ENCODE data around the gene SCAF8. TPM values are rescaled to one million over a fixed set of nuclear protein-coding genes. Genes with fewer than 3 reads are reported as not detected.

Gene SCAF8
- total RNA-seq, 1 donor from 2014 or later: 62.7 TPM

DNA sequence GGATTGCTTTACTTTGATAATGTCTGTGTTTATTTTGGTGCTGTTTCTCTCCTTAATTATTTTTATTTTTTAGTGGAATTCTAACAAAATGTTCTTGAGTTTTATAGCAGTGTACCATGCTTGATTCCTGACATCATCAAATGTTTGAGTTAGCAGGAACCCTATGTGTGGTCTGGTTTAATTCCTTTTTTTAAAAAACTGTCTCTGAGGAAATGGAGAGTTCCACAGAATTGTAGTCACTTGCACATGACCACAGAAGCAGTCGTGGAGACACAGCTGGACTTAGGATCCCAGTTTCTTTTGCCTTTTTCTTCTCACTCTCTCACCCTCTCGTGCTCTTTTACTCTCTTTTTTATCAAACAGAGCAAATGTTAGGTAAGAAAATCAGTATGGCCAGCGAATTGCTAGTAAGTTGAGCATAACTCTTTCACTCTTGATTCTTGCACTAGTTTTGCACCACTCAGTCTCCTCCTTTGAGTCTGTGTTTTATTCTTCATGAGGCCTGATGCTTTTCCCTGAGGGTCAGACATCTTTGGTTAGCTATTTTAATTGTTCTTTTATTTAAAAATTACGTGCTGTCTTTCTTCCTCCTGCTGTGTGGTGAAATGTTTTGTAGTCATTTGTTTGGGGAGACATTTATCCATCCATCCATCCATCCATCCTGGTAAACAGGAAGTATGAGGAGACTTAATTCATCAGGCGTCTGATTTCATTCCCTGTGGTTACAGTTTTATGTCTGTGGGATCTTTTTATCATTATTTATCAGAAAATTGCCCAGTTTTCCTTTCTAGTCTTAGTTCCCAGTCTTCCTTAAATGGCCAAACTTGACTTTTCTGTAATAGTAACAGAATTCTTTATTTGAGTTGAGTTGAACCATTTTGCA lies 83.0 kb downstream of the SCAF8 start:
- DNase-seq (ENCODE audit: low spot score): no peak
- intact Hi-C loops (cut with DNase I): no loop called here

- no peak for DNase-seq (ENCODE audit: low spot score)
- intact Hi-C loops (cut with DNase I): no loop called here
These were observed 87.9 kb downstream of the SCAF8 start for GRCh38 chr6:154821099-154821498.

DNA sequence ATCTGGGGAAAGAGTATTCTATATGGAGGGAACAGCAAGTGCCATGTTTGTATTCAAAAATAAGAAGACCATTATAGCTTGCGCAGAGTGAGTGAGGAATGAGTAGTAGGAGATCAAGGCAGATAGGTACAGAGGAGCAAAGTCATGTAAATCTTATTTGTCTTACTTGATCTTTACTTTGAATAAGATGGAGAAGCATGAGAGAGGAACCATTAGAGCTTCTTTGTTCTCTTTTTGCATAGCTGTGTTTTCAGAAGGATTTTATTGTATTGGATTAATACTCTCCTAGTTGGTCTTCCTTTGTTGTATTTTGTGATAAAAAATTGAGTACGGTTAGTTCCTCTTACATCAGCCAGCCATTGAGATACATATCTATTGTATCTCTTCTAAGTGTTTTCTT lies 88.4 kb downstream of the SCAF8 start:
- intact Hi-C loops (cut with DNase I): no loop called here
- DNase-seq (ENCODE audit: low spot score): no peak

- no peak for DNase-seq (ENCODE audit: low spot score)
- intact Hi-C loops (cut with DNase I): no loop called here
These were observed 89.8 kb downstream of the SCAF8 start for GRCh38 chr6:154822947-154823558.

DNA sequence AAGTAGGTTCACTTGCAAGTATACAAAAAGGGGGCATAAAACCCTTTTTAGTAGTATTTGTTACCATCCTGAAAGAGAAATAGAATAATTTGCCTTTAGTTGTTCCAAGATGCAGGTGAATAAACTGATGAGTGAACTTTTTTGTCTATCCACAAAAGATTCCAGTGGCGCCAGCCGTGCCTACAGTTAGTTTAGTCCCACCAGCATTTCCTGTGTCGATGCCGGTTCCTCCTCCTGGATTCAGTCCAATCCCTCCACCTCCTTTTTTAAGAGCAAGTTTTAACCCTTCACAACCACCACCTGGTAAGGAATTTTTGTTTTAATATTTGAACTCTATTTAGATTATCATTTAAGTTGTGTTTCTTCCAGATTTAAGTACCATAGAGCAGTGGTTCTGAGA lies 90.9 kb downstream of the SCAF8 start:
- no peak for DNase-seq (ENCODE audit: low spot score)
- intact Hi-C loops (cut with DNase I): no loop called here

DNA sequence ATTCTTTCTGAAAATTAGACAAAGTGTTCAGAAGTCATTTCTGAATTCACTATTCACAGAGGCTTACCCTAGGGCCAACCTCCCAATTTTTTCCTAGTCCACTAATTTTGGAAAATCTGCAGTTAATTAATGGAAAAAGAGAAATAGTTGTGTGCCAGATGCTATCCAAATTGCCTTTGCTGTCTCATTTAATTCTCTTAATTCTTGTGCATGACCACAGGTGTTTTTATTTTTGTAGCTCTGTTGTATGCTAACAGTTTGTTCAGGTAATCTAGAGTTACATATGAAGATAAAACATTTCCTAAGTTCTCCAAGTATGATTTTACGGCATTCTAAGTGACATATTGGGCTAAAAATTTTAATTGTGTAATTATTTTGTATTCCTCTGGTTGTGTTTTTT lies 96.8 kb downstream of the SCAF8 start:
- DNase-seq (ENCODE audit: low spot score): no peak

DNA sequence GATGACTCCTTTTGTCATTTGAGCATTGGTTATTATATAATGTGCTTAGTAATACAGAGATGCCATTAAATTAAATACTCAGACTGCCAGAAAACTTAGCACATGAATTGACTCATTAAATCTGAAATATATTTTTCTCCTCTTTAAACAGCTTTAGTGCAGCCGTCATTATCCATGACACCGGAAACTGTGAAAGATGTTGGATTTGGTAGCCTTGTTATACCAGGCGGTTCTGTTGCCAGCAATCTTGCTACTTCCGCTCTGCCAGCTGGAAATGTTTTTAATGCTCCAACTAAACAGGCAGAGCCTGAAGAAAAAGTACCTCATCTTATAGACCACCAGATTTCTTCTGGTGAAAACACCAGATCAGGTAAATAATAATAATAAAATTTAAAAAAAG lies 97.6 kb downstream of the SCAF8 start:
- DNase-seq (ENCODE audit: low spot score): no peak
- intact Hi-C loops (cut with DNase I): no loop called here

More for the DNA sequence above, 96.8 kb downstream of the SCAF8 start:
- intact Hi-C loops (cut with DNase I): no loop called here

- intact Hi-C loops (cut with DNase I): no loop called here
- no peak for DNase-seq (ENCODE audit: low spot score)
These were observed 102.1 kb downstream of the SCAF8 start for GRCh38 chr6:154835307-154835706.

DNA sequence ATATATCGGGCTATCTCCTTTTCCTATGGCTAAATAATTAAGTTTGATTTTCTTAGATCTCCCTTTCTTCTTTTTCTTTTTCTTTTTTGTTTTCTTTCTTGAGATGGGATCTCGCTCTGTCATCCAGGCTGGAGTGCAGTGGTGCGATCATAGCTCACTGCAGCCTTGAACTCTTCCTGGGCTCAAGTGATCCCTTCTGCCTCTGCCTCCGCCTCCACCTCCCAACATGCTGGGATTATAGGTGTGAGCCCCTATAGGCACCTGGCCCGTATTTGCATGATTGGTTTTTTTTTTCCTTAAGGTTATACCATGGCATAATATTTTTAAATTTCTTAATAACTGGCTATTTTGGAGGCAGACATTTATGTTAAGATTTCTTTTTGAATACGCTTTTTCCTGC lies 106.3 kb downstream of the SCAF8 start:
- no peak for DNase-seq (ENCODE audit: low spot score)
- intact Hi-C loops (cut with DNase I): no loop called here

DNA sequence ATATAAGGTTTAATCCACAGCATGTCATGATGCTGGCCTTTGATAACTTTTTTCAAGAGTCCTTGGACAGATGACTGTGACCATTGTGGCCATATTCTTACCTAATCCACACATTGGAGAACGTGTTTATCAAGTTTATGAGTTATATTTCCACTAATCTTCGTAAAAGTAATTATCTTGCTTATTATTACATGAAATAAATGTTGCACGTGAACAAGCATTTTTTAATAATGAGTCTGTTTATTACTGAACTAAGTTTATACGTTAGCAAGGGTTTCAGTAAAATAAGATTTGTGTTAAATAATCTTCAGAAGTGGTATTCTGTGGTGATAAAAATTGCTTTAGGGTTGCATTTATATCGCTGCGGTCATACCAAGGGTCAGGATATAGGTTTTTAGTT lies 107.1 kb downstream of the SCAF8 start:
- intact Hi-C loops (cut with DNase I): no loop called here
- no peak for DNase-seq (ENCODE audit: low spot score)

GRCh38 chr6:154841109-154841508 lies 107.9 kb downstream of the SCAF8 start:
- intact Hi-C loops (cut with DNase I): no loop called here
- no peak for DNase-seq (ENCODE audit: low spot score)

DNA sequence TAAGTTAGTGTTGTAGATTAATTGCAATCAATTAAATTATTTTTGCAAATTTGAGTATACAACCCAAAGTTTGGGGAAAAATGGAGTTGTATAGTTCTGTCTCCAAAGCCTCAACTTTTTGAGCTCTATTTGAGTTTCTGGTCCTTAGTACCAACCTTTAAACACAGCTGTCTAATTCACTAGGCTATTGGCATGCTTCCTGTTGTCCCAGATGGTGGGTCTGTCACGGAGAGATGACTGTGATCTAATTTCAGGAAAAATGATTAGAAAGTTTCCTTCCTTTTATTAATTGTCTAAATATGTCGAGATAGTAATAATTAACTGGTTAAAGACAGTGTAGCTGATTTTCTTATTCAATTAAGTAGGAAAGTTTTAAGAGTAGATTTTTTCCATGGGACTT lies 109.6 kb downstream of the SCAF8 start:
- DNase-seq (ENCODE audit: low spot score): no peak
- intact Hi-C loops (cut with DNase I): no loop called here

DNA sequence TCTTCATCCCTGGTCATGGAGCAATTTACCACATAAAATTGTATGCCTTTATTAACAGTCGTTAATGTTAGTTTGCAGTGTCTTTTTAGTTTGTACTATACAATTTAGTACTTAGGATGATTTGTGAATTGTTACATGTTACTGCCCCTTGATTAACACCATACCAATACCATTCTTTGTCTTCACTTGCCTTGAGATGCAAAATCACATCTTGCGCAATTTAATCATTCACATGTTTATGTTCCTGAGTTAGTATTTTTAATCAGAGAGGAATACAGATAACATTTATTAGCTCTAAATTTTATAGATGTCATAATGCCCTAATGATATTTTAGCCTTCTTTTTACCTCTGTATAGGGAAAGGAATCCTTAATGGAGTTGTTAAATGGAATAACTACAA lies 114.1 kb downstream of the SCAF8 start:
- DNase-seq (ENCODE audit: low spot score): no peak
- intact Hi-C loops (cut with DNase I): no loop called here

DNA sequence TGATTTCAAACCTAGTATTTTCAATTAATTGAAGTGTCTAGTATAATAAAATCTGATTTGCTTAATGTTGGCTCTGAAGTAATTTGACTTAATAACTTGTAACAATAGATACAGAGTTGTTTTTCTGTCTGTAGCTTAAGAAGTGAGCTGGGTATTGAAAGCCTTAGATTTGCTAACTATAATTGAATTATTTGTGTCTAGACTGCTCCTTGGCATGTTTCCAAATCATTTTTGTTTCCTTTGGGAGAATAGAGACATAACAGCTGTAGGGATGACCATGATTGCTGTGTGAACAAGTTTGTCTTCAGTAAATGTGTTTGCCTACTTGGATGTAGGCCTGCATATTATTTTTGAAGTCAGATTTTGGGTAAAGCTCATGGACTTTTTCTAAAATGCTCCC lies 115.4 kb downstream of the SCAF8 start:
- intact Hi-C loops (cut with DNase I): no loop called here
- no peak for DNase-seq (ENCODE audit: low spot score)

DNA sequence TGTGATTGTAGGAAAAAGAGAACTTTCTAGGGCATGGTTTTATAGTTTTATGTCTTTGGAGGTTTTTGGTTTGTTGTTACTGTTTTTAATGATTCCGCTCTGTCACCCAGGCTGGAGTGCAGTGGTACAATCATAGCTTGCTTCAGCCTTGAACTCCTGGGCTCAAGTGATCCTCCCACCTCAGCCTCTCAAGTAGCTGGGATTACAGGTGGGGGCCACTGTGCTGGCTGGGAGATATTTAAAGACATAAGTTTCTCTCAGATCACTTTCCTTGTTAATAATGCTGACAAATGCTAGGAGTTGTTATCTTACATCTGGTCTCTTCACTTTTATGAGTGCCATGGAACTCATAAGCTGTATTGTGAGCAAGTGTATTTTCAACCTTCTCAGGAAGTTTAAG lies 116.3 kb downstream of the SCAF8 start:
- DNase-seq (ENCODE audit: low spot score): no peak
- intact Hi-C loops (cut with DNase I): no loop called here

GRCh38 chr6:154852687-154853086 lies 119.5 kb downstream of the SCAF8 start:
- DNase-seq (ENCODE audit: low spot score): no peak
- intact Hi-C loops (cut with DNase I): no loop called here

DNA sequence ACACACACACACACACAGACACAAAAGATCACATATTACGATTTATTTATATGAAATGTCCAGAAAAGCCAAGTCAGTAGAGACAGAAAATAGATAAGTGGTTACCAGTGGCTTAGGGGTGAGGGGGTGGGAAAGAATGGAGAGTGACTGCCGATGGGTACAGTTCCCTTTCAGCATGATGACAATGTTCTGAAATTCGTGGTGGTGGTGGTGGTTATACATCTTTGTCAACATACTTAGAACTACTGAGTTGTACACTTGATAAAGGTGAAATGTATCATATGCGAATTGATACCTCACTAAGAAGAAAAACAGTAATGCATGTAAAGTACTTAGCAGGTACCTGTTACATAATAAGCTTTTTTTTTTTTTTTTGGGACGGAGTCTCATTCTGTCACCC lies 124.3 kb downstream of the SCAF8 start:
- DNase-seq (ENCODE audit: low spot score): no peak
- intact Hi-C loops (cut with DNase I): no loop called here

DNA sequence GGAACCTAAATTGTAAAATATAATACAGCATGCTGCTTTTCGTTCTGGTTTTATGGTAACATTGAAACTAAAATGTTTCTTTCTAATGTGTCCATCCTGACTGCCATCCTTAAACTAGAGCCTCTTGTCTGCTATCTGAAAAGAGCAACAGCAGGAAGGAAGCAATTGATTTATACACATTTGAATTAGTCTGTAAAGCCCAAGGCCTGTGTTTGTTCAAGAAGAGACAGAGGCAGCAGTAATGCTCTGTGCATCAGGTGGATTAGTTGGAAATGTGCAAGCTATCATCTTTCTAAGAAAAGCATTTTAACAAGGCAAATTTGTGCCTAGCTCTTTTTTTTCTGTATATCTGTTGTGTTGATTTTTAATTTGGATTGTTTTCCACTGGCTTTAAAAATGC lies 128.6 kb downstream of the SCAF8 start:
- DNase-seq (ENCODE audit: low spot score): no peak
- intact Hi-C loops (cut with DNase I): no loop called here

DNA sequence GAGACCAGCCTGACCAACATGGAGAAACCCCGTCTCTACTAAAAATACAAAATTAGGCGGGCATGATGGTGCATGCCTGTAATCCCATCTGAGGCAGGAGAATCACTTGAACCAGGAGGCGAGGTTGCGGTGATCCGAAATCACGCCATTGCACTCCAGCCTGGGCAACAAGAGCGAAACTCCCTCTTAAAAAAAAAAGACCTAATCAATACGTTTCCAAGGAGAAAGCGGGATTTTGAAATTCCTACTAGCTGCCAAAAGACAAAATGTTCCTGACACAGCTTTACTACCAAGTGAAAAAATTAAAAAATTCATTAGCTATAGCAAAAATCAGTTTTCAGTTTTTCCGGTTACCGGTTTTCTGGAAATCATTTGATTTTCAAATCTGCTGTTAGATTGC lies 129.3 kb downstream of the SCAF8 start:
- intact Hi-C loops (cut with DNase I): no loop called here
- no peak for DNase-seq (ENCODE audit: low spot score)

DNA sequence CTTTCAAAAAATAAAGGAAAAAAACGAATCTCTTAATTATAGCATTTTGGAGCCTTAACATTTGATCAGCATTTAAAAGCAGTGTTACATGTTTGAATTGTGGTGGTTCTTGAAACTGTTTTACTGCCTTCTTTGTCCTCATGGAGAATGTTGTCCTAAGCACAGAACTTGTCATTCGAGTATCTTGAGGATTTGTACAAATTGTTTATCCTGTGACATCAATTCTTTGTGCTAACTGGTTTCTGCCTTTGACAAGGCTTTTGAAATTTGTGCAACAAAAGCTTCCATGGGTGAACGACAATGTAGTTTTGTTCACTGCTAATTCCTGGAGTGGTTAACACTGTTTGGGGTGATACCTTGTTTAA lies 130.8 kb downstream of the SCAF8 start:
- DNase-seq (ENCODE audit: low spot score): no peak
- intact Hi-C loops (cut with DNase I): no loop called here

DNA sequence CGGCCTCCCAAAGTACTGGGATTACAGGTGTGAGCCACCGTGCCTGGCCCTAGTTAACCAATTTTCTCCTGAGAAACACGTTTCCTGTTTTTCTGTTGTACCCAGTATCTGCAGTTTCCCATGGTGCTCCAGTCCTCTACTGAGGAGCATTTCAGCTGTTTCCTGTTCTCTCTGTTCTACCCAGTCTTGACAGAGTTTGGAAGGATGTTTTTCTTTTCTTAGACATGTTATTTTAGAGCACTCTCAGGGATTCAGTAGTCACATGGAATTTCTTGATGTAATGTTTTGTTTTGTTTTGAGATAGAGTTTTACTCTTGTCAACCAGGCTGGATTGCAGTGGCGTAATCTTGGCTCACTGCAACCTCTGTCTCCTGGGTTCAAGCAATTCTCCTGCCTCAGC lies 132.1 kb downstream of the SCAF8 start:
- no peak for DNase-seq (ENCODE audit: low spot score)
- intact Hi-C loops (cut with DNase I): loop anchor here (5.0 kb wide), 1 partner anchor 312 kb away; no protein-coding TSS in a partner anchor
